Lung (tissue), 12 donors: ENCODE data around the gene AHCYL2. TPM values are rescaled to one million over a fixed set of nuclear protein-coding genes. Genes with fewer than 3 reads are reported as not detected.

Experiments used
- ATAC-seq: fragments of 200-7000 bp; cut with Tn5 transposase; one replicate; pipeline ENCODE4 v1.9.1; 2020; ENCODE audit warnings: moderate number of reproducible peaks; ENCODE audit not compliant: insufficient read depth, low FRiP score
- DNase-seq, 3 donors: peaks; one replicate each; pipeline ENCODE4 v3.0.0-alpha.2; 2013 to 2017
- H3K27ac ChIP-seq, 2 donors: one replicate each; pipeline ENCODE4 v1.5.1; 2013; ENCODE audit warnings: mild to moderate bottlenecking in 2 of 2, moderate library complexity in 2 of 2, control low read depth in 1 of 2, inconsistent platforms in 1 of 2, low read depth in 1 of 2, low read length in 1 of 2
- H3K27me3 ChIP-seq, 3 donors: one replicate each; pipeline ENCODE4 v1.5.1; 2013; ENCODE audit warnings: low read length in 2 of 3; ENCODE audit not compliant: control insufficient read depth in 3 of 3, insufficient read depth in 3 of 3
- H3K36me3 ChIP-seq, 4 donors: one replicate each; pipeline ENCODE4 v1.5.1; 2013; ENCODE audit warnings: low read length in 4 of 4, mild to moderate bottlenecking in 1 of 4, moderate library complexity in 1 of 4; ENCODE audit not compliant: control insufficient read depth in 4 of 4, insufficient read depth in 4 of 4
- H3K4me1 ChIP-seq, 5 donors: one replicate each; pipeline ENCODE4 v1.5.1; 2013; ENCODE audit warnings: low read length in 5 of 5, mild to moderate bottlenecking in 2 of 5, moderate library complexity in 1 of 5; ENCODE audit not compliant: control insufficient read depth in 5 of 5, insufficient read depth in 5 of 5
- H3K4me3 ChIP-seq: one replicate; pipeline ENCODE4 v1.5.1; 2013; ENCODE audit warnings: mild to moderate bottlenecking, control low read depth, moderate library complexity
- H3K9ac ChIP-seq, 2 donors: one replicate each; pipeline ENCODE4 v1.5.1; 2013; ENCODE audit warnings: low read length in 2 of 2, control low read depth in 1 of 2; ENCODE audit not compliant: insufficient read depth in 1 of 2
- H3K9me3 ChIP-seq, 4 donors: one replicate each; pipeline ENCODE4 v1.5.1; 2013; ENCODE audit warnings: low read length in 3 of 4, mild to moderate bottlenecking in 1 of 4, moderate library complexity in 1 of 4; ENCODE audit not compliant: control insufficient read depth in 4 of 4, insufficient read depth in 3 of 4
- CTCF ChIP-seq: IDR thresholded peaks from 2 replicates; pipeline ENCODE4 v1.5.1; 2012; ENCODE audit warnings: mild to moderate bottlenecking; ENCODE audit errors: control extremely low read depth, extremely low read depth
- WGBS, 2 donors: extraction: QIAGEN DNeasy Blood & Tissue Kit; methylation state at CpG; one replicate each; pipeline ENCODE4 v1.1.7; 2013; 5-methylcytosine and 5-hydroxymethylcytosine counted together
- polyA plus RNA-seq, 2 donors: library from polyadenylated mRNA; stranded (reverse); fragments of 200-250 nt; gene quantifications; one replicate each; pipeline ENCODE4 v1.2.1, GENCODE V29; 2013
- total RNA-seq, 2 donors: library from RNA; depleted of rRNA in 1 of 2; stranded (reverse); fragments of >200 nt in 1 of 2; gene quantifications; one replicate each; pipeline ENCODE4 v1.2.1, GENCODE V29; 2014 to 2021
- donor health status: control.
- donor health status: control.
- donor health status: Bipolar disorder and iron deficiency.
- donor health status: healthy.
- donor health status: DM: yes; HTN: yes; CAD: no.

AHCYL2 gene
- total and polyA plus RNA-seq, 4 donors = 16.3 to 172 (median 93.8) TPM

- TF ChIP-seq CTCF = no peak
- no peak for DNase-seq
- ATAC-seq = no peak
- Histone ChIP-seq H3K9me3 (no peaks in the 10 kb centered on the region), H3K4me1 (no peaks in the 10 kb centered on the region), H3K27ac (no peak overlapping the region), H3K27me3 (no peaks in the 10 kb centered on the region), H3K4me3 (no peak overlapping the region), H3K36me3 (peaks cover 0 to 3% (median 1%) of the 10 kb centered on the region in 4 donors), H3K9ac (no peak overlapping the region)
- WGBS, 2 donors = 87 to 88% methylated on average over 8 of the region's 8 CpGs
These were observed 163.7 kb downstream of the AHCYL2 start for GRCh38 chr7:129388333-129389098.

GRCh38 chr7:129389829-129390228 is 165.0 kb downstream of the AHCYL2 start:
- H3K9me3 ChIP-seq = no peaks in the 10 kb centered on the region
- TF ChIP-seq CTCF = no peak
- H3K27ac ChIP-seq = no peak overlapping the region
- DNase-seq (no peak), ATAC-seq (no peak)
- peaks cover 0 to 3% (median 1%) of the 10 kb centered on the region in 4 donors for H3K36me3 ChIP-seq
- no peak overlapping the region for H3K9ac ChIP-seq
- no peak overlapping the region for H3K4me3 ChIP-seq
- no peaks in the 10 kb centered on the region for H3K27me3 ChIP-seq
- 54 to 69% methylated on average over 1 of the region's 1 CpG for WGBS, 2 donors
- H3K4me1 ChIP-seq = no peaks in the 10 kb centered on the region

GRCh38 chr7:129390314-129390713 is 165.5 kb downstream of the AHCYL2 start:
- Histone ChIP-seq H3K9me3 (no peaks in the 10 kb centered on the region), H3K27ac (no peak overlapping the region), H3K9ac (no peak overlapping the region), H3K4me1 (no peaks in the 10 kb centered on the region), H3K36me3 (peaks cover 0 to 5% (median 2%) of the 10 kb centered on the region in 4 donors), H3K4me3 (no peak overlapping the region), H3K27me3 (no peaks in the 10 kb centered on the region)
- DNase-seq (no peak), ATAC-seq (no peak)
- TF ChIP-seq CTCF = no peak
